Progenitor cell of endocrine pancreas (in vitro differentiated cells): ENCODE measurements around the gene CTLA4. TPM values are rescaled to one million over a fixed set of nuclear protein-coding genes. Genes with fewer than 3 reads are reported as not detected.

Experiments used
- DNase-seq: peaks from one replicate; pipeline ENCODE4 v3.0.0; 2021; ENCODE audit warnings: low spot score; ENCODE audit not compliant: unreplicated experiment
- H3K27ac Mint-ChIP-seq: 2 replicates; pipeline ENCODE4 v1.8.0; 2021; ENCODE audit warnings: mild to moderate bottlenecking, moderate library complexity, mixed read lengths
- H3K27me3 Mint-ChIP-seq: 2 replicates; pipeline ENCODE4 v1.8.0; 2021; ENCODE audit warnings: mixed read lengths
- H3K36me3 Mint-ChIP-seq: 2 replicates; pipeline ENCODE4 v1.8.0; 2022; ENCODE audit warnings: mixed read lengths; ENCODE audit not compliant: insufficient read depth
- H3K4me1 Mint-ChIP-seq: 2 replicates; pipeline ENCODE4 v1.8.0; 2021; ENCODE audit warnings: low read depth, mixed read lengths
- H3K4me3 Mint-ChIP-seq: 2 replicates; pipeline ENCODE4 v1.8.0; 2021; ENCODE audit warnings: low read depth, mild to moderate bottlenecking, moderate library complexity, mixed read lengths
- H3K9me3 Mint-ChIP-seq: 2 replicates; pipeline ENCODE4 v1.8.0; 2021; ENCODE audit warnings: low read depth, mixed read lengths
- total RNA-seq: library from RNA; stranded (reverse); gene quantifications from 2 replicates; pipeline ENCODE4 v1.2.1, GENCODE V29; 2021
- TF ChIP-seq, protein P1 (sequence below): fragments of 200-600 bp; sonication (generic); IDR thresholded peaks from one replicate; pipeline ENCODE4 v1.5.0; 2021; ENCODE audit warnings: antibody characterized with exemption, mild to moderate bottlenecking; ENCODE audit not compliant: unreplicated experiment

The CTLA4 gene
- total RNA-seq, 1 donor from 2014 or later: not detected

- TF ChIP-seq, protein P1, sequence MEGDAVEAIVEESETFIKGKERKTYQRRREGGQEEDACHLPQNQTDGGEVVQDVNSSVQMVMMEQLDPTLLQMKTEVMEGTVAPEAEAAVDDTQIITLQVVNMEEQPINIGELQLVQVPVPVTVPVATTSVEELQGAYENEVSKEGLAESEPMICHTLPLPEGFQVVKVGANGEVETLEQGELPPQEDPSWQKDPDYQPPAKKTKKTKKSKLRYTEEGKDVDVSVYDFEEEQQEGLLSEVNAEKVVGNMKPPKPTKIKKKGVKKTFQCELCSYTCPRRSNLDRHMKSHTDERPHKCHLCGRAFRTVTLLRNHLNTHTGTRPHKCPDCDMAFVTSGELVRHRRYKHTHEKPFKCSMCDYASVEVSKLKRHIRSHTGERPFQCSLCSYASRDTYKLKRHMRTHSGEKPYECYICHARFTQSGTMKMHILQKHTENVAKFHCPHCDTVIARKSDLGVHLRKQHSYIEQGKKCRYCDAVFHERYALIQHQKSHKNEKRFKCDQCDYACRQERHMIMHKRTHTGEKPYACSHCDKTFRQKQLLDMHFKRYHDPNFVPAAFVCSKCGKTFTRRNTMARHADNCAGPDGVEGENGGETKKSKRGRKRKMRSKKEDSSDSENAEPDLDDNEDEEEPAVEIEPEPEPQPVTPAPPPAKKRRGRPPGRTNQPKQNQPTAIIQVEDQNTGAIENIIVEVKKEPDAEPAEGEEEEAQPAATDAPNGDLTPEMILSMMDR: no peak
- no peak for DNase-seq
- Mint-ChIP-seq H3K4me1 (no peaks in the 10 kb centered on the region), H3K27me3 (peaks cover 3% of the 10 kb centered on the region), H3K36me3 (no peaks in the 10 kb centered on the region), H3K4me3 (no peak overlapping the region), H3K9me3 (peaks cover 4% of the 10 kb centered on the region), H3K27ac (no peak overlapping the region)
These were observed 22.4 kb downstream of the CTLA4 start for GRCh38 chr2:203889944-203890343.

DNA sequence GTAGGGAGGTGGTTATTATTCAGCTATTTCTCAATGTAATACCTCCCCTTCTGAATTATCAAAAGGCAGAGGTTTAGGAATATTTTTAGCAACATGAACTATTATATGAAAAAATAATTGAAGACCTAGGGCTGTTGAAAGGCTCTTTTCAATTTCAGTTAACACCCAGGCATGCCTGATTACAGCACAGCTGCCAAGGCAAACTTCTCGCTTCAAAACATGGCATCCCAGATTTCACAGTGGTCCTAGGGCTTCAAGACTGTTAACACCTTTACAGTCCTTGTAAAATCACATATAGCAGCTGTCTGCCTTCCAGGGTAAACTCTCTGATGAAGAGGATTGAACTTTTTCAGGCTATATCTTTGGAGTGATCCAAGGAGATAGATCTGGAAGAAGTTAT, 23.2 kb downstream of the CTLA4 start:
- H3K4me1 Mint-ChIP-seq: no peaks in the 10 kb centered on the region
- TF ChIP-seq, protein P1: no peak
- peaks cover 3% of the 10 kb centered on the region for H3K27me3 Mint-ChIP-seq
- H3K27ac Mint-ChIP-seq: no peak overlapping the region
- H3K36me3 Mint-ChIP-seq: no peaks in the 10 kb centered on the region
- no peak for DNase-seq
- no peak overlapping the region for H3K4me3 Mint-ChIP-seq
- peaks cover 4% of the 10 kb centered on the region for H3K9me3 Mint-ChIP-seq

DNA sequence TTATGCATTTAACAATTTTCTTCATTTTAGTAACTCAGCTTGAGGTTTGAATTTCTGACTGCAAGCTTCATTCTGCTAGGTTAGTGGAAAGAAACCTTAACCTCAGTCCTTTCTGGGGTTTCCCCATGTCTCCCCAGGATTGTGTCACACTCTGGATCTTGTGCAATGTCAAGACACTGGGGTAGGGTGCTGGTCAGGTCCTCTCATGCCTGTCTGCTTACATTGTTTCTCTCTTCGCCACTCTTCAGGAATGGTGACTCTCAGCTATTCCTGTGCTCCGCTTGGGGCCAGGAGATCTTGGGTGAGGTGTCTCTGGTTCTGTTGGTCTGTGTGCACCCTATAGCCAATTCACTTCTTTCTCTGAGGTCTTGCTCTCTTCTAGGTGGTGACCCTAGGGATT, 23.9 kb downstream of the CTLA4 start:
- Mint-ChIP-seq H3K27me3 (peaks cover 3% of the 10 kb centered on the region), H3K9me3 (peaks cover 4% of the 10 kb centered on the region), H3K4me3 (no peak overlapping the region), H3K4me1 (no peaks in the 10 kb centered on the region), H3K36me3 (no peaks in the 10 kb centered on the region), H3K27ac (no peak overlapping the region)
- TF ChIP-seq, protein P1: no peak
- DNase-seq: no peak

DNA sequence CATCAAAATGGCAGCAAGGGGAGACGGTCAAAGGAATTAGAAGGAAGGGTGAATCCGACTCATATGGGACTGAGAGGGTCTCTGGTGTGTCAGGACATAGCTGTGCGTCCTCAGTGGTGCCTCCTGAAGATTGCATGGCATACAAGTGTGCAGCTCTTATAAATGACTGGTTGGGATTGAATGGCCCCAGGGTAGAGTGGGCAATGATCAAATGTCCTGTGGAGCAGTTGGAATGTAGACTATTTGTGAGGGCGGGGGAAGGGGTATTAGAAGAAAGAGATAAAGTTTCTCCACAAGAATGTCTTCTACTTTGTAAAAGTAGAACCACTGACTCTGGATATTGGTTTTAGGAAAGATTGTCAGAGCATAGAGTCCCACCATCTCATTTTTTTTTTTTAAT, 24.6 kb downstream of the CTLA4 start:
- TF ChIP-seq, protein P1: no peak
- no peak overlapping the region for H3K4me3 Mint-ChIP-seq
- no peak overlapping the region for H3K27ac Mint-ChIP-seq
- no peaks in the 10 kb centered on the region for H3K36me3 Mint-ChIP-seq
- no peak for DNase-seq
- H3K27me3 Mint-ChIP-seq: peaks cover 3% of the 10 kb centered on the region
- H3K4me1 Mint-ChIP-seq: no peaks in the 10 kb centered on the region
- H3K9me3 Mint-ChIP-seq: peaks cover 4% of the 10 kb centered on the region

DNA sequence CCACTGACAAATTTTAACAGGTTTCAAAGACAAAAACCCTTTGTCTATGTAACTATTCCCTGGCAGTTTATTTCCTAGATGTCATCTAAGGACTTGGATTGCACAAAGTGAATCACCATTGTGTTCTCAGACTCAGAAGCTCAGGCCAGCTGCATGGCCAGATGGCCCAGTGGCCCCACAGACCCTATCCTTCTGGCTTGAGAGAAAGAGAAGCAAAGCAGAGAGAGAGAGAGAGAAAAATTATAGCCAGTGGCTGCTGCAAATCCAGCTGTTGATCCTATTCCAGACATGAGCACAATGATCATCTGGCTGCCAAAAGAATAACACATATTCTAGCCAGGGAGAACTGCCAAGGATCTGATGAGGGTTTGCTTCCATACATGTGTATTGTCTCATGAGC, 25.8 kb downstream of the CTLA4 start:
- H3K9me3 Mint-ChIP-seq: peaks cover 4% of the 10 kb centered on the region
- H3K27ac Mint-ChIP-seq: no peak overlapping the region
- peaks cover 3% of the 10 kb centered on the region for H3K27me3 Mint-ChIP-seq
- DNase-seq: no peak
- TF ChIP-seq, protein P1: no peak
- no peaks in the 10 kb centered on the region for H3K4me1 Mint-ChIP-seq
- no peaks in the 10 kb centered on the region for H3K36me3 Mint-ChIP-seq
- no peak overlapping the region for H3K4me3 Mint-ChIP-seq
